CD4-positive, CD25-positive, alpha-beta regulatory T cell (primary cell): ENCODE measurements around the gene ABCC12. TPM values are rescaled to one million over a fixed set of nuclear protein-coding genes. Genes with fewer than 3 reads are reported as not detected.

ENCODE experiments used
- ATAC-seq, 2 donors: fragments of 150-1000 bp; cut with Tn5 transposase; one replicate each; pipeline ENCODE4 v1.10.0; 2021; ENCODE audit warnings: low read depth in 2 of 2, moderate number of reproducible peaks in 2 of 2, moderate library complexity in 1 of 2
- DNase-seq, 3 donors: peaks; one replicate each; pipeline versions ENCODE4 v3.0.0 to v3.0.0-alpha.2; 2012 to 2022; ENCODE audit warnings: mixed read lengths in 1 of 3
- H3K27ac ChIP-seq: one replicate; pipeline ENCODE4 v1.7.0; 2013; ENCODE audit warnings: mild to moderate bottlenecking, low read length; ENCODE audit not compliant: insufficient read depth, poor library complexity, severe bottlenecking
- H3K27me3 ChIP-seq: one replicate; pipeline ENCODE4 v1.7.0; 2013; ENCODE audit warnings: low read length; ENCODE audit not compliant: control insufficient read depth, insufficient read depth
- H3K36me3 ChIP-seq: one replicate; pipeline ENCODE4 v1.7.0; 2013; ENCODE audit warnings: mild to moderate bottlenecking, low read length, moderate library complexity; ENCODE audit not compliant: control insufficient read depth, insufficient read depth
- H3K4me1 ChIP-seq: 2 replicates; pipeline ENCODE4 v1.7.0; 2013; ENCODE audit warnings: mild to moderate bottlenecking, low read length; ENCODE audit not compliant: insufficient read depth, control insufficient read depth, poor library complexity, severe bottlenecking
- H3K4me3 ChIP-seq: one replicate; pipeline ENCODE4 v1.7.0; 2013; ENCODE audit warnings: low read depth, mild to moderate bottlenecking, low read length, moderate library complexity
- H3K9me3 ChIP-seq, 2 experiments: 1 replicate in 1 of 2; 2 replicates in 1 of 2; pipeline ENCODE4 v1.7.0; 2013; ENCODE audit warnings: low read length in 2 of 2, mild to moderate bottlenecking in 1 of 2, moderate library complexity in 1 of 2; ENCODE audit not compliant: control insufficient read depth in 2 of 2
- H3K27ac Mint-ChIP-seq, 3 donors: one replicate each; pipeline ENCODE4 v1.8.0; 2020 to 2022; ENCODE audit warnings: mild to moderate bottlenecking in 3 of 3, mixed read lengths in 3 of 3, moderate library complexity in 2 of 3
- H3K27me3 Mint-ChIP-seq: one replicate; pipeline ENCODE4 v1.8.0; 2022; ENCODE audit warnings: mild to moderate bottlenecking, mixed read lengths
- H3K36me3 Mint-ChIP-seq: one replicate; pipeline ENCODE4 v1.8.0; 2020; ENCODE audit warnings: mixed read lengths
- H3K4me1 Mint-ChIP-seq, 4 donors: one replicate each; pipeline ENCODE4 v1.8.0; 2020 to 2022; ENCODE audit warnings: mixed read lengths in 4 of 4, mild to moderate bottlenecking in 1 of 4
- H3K4me3 Mint-ChIP-seq, 4 donors: one replicate each; pipeline ENCODE4 v1.8.0; 2020 to 2022; ENCODE audit warnings: mild to moderate bottlenecking in 4 of 4, mixed read lengths in 4 of 4, moderate library complexity in 3 of 4
- H3K9me3 Mint-ChIP-seq, 7 donors: one replicate each; pipeline ENCODE4 v1.8.0; 2020 to 2022; ENCODE audit warnings: mixed read lengths in 7 of 7, mild to moderate bottlenecking in 3 of 7, moderate library complexity in 2 of 7
- polyA plus RNA-seq, 4 donors: library from polyadenylated mRNA; unstranded; fragments of 300-500 nt; fragmentation: Illumina TruSeq; gene quantifications; one replicate each; pipeline ENCODE4 v1.2.3, GENCODE V29; 2021
- total RNA-seq: library from RNA; stranded (reverse); gene quantifications from one replicate; pipeline ENCODE4 v1.2.3, GENCODE V29; 2022

Gene ABCC12
- total and polyA plus RNA-seq, 5 donors from 2014 or later: not detected

DNA sequence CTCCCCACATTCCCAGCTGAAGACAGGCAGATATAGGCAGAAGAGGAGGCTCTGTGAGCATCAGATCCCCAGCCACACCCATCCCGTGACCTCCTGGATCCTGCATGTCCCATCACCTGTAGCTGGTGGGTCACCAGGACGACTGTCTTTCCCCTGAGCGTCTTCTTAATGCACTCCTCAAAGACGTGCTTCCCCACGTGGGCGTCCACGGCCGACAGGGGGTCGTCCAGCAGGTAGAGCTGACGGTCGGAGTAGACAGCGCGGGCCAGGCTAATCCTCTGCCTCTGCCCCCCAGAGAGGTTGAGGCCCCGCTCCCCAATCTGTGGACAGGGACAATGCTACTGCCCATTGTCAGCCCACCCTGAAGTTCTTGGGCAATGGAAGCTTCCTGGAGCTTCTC lies 40.5 kb downstream of the ABCC12 start:
- Histone ChIP-seq H3K36me3 (no peaks in the 10 kb centered on the region), H3K27ac (no peak overlapping the region), H3K27me3 (no peaks in the 10 kb centered on the region), H3K4me1 (no peaks in the 10 kb centered on the region), H3K9me3 (no peaks in the 10 kb centered on the region), H3K4me3 (no peak overlapping the region)
- H3K36me3 Mint-ChIP-seq: no peaks in the 10 kb centered on the region
- peaks cover 0 to 3% (median 0%) of the 10 kb centered on the region in 4 donors for H3K4me1 Mint-ChIP-seq
- peaks cover 0 to 2% (median 0%) of the 10 kb centered on the region in 7 donors for H3K9me3 Mint-ChIP-seq
- no peaks in the 10 kb centered on the region for H3K27me3 Mint-ChIP-seq
- H3K27ac Mint-ChIP-seq: no peak overlapping the region
- no peak overlapping the region for H3K4me3 Mint-ChIP-seq
- no peak for ATAC-seq
- DNase-seq: no peak

DNA sequence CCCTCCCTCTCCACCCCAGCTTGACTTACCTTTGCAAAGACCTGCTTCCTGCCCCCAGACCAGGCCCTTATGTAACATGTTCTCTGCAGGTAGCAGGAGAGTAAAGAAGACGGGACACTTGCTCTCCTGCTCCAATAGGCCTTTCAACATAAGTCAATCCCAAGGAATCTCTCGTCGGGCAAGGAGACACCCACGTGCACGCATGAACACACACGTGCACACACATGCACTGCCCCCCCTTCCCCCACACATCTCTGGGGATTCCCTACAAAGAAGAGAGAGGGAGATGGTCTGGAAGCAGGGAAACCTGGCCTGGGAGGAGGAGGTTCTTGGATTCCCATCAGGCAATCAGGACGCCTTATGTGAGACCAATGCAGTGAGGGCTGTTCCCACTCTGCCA lies 41.4 kb downstream of the ABCC12 start:
- Mint-ChIP-seq H3K27me3 (no peaks in the 10 kb centered on the region), H3K27ac (no peak overlapping the region), H3K9me3 (peaks cover 0 to 2% (median 0%) of the 10 kb centered on the region in 7 donors), H3K4me3 (no peak overlapping the region), H3K4me1 (peaks cover 0 to 3% (median 0%) of the 10 kb centered on the region in 4 donors), H3K36me3 (no peaks in the 10 kb centered on the region)
- DNase-seq (no peak), ATAC-seq (no peak)
- Histone ChIP-seq H3K27me3 (no peaks in the 10 kb centered on the region), H3K36me3 (no peaks in the 10 kb centered on the region), H3K27ac (no peak overlapping the region), H3K4me3 (no peak overlapping the region), H3K9me3 (no peaks in the 10 kb centered on the region), H3K4me1 (no peaks in the 10 kb centered on the region)

DNA sequence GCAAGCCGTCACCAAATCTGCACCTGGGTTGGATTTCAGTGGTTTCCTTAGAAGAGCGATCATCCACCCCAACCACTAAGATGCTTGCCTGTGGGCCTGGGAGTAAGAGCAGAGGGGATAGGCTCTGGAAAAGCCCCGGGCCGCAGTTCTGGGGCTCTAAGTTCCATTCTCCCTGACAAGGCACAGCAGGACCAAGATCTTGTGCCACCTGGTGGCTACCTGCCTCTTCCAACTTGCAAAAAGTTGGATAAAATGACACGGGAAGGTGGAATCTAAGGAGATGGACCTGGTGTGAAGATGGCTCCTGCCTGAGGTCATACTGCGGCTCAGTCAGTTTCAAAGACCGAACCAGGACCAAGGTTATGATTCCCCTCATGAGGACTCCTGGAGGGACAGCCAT lies 42.3 kb downstream of the ABCC12 start:
- no peak overlapping the region for H3K4me3 ChIP-seq
- no peaks in the 10 kb centered on the region for H3K36me3 Mint-ChIP-seq
- no peaks in the 10 kb centered on the region for H3K36me3 ChIP-seq
- H3K9me3 ChIP-seq: no peaks in the 10 kb centered on the region
- ATAC-seq (no peak), DNase-seq (no peak)
- H3K27me3 Mint-ChIP-seq: no peaks in the 10 kb centered on the region
- H3K27me3 ChIP-seq: no peaks in the 10 kb centered on the region
- no peak overlapping the region for H3K27ac Mint-ChIP-seq
- H3K4me1 Mint-ChIP-seq: peaks cover 0 to 3% (median 0%) of the 10 kb centered on the region in 4 donors
- no peak overlapping the region for H3K4me3 Mint-ChIP-seq
- no peaks in the 10 kb centered on the region for H3K4me1 ChIP-seq
- peaks cover 0 to 2% (median 0%) of the 10 kb centered on the region in 7 donors for H3K9me3 Mint-ChIP-seq
- H3K27ac ChIP-seq: no peak overlapping the region

DNA sequence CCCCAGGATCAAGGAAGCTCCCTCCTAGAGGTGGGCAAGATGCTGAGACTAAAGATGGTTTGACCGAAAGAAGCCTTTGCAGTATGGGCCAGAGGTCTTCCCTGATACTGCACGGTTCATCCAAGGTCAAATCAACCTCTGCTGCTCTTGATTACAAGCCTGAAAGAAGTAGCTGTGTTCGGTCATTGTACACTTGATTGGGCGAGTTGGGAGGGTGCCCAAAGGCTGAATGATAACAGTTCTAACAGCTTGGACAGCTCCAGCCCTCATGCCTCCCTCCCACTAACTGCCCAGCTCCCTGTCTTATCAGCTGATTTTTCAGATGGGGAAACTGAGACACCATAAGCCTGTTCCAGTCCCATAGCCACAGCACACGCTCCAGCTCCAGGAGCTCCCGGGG lies 42.8 kb downstream of the ABCC12 start:
- DNase-seq: no peak
- H3K4me3 ChIP-seq: no peak overlapping the region
- no peak overlapping the region for H3K27ac ChIP-seq
- H3K9me3 Mint-ChIP-seq: peaks cover 0 to 2% (median 0%) of the 10 kb centered on the region in 7 donors
- H3K27me3 ChIP-seq: no peaks in the 10 kb centered on the region
- no peak for ATAC-seq
- no peaks in the 10 kb centered on the region for H3K4me1 ChIP-seq
- H3K27me3 Mint-ChIP-seq: no peaks in the 10 kb centered on the region
- no peak overlapping the region for H3K4me3 Mint-ChIP-seq
- H3K9me3 ChIP-seq: no peaks in the 10 kb centered on the region
- H3K27ac Mint-ChIP-seq: no peak overlapping the region
- no peaks in the 10 kb centered on the region for H3K36me3 ChIP-seq
- no peaks in the 10 kb centered on the region for H3K36me3 Mint-ChIP-seq
- peaks cover 0 to 3% (median 0%) of the 10 kb centered on the region in 4 donors for H3K4me1 Mint-ChIP-seq

DNA sequence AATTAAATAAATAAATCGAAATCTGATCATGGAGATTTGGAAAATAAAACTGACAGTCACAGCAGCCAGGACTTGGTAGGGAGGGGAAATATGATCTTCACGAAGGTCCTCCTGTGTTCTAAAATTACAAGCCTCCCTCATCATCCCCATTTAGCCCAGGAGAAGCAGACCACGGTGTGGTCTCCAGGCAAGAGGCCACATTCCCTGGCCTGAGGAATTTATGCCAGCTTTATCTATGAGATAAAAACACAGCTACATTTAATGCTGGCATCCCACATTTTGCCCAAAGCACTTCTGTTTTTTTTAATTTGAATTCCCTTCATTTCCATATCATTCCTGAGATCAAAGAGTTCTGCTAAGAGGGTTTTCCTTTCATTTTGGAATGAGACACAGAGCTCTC lies 43.2 kb downstream of the ABCC12 start:
- no peak overlapping the region for H3K4me3 Mint-ChIP-seq
- no peak for ATAC-seq

DNA sequence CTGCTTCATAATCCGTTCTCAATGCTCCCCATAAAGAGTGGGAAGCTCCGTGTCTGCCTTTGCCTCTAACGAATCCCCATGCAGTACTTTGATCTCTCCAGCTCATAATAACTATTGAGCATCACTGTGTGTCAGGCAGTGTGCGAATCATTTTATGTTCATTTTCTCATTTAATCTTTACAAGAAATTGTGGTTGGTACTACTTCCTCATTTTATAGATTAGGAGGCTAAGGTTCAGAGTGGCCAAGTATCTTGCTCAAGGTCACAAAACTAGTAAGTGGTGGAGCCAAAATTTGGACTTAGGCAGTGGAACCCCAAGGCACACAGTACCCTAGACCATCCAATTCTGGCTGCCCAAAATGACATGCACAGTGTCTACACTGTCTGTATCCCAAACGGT lies 44.8 kb downstream of the ABCC12 start:
- Mint-ChIP-seq H3K4me3 (no peak overlapping the region), H3K27ac (no peak overlapping the region), H3K27me3 (no peaks in the 10 kb centered on the region), H3K9me3 (peaks cover 0 to 2% (median 0%) of the 10 kb centered on the region in 7 donors), H3K4me1 (no peaks in the 10 kb centered on the region), H3K36me3 (no peaks in the 10 kb centered on the region)
- no peak overlapping the region for H3K27ac ChIP-seq
- no peak overlapping the region for H3K4me3 ChIP-seq
- H3K27me3 ChIP-seq: no peaks in the 10 kb centered on the region
- DNase-seq (no peak), ATAC-seq (no peak)
- H3K4me1 ChIP-seq: no peaks in the 10 kb centered on the region
- no peaks in the 10 kb centered on the region for H3K9me3 ChIP-seq
- H3K36me3 ChIP-seq: no peaks in the 10 kb centered on the region

More for the DNA sequence above, 43.2 kb downstream of the ABCC12 start:
- Mint-ChIP-seq H3K27ac (no peak overlapping the region), H3K36me3 (no peaks in the 10 kb centered on the region), H3K4me1 (peaks cover 0 to 3% (median 0%) of the 10 kb centered on the region in 4 donors), H3K27me3 (no peaks in the 10 kb centered on the region), H3K9me3 (peaks cover 0 to 2% (median 0%) of the 10 kb centered on the region in 7 donors)
- no peaks in the 10 kb centered on the region for H3K36me3 ChIP-seq
- DNase-seq: no peak
- no peak overlapping the region for H3K27ac ChIP-seq
- H3K4me3 ChIP-seq: no peak overlapping the region
- no peaks in the 10 kb centered on the region for H3K9me3 ChIP-seq
- H3K27me3 ChIP-seq: no peaks in the 10 kb centered on the region
- H3K4me1 ChIP-seq: no peaks in the 10 kb centered on the region

DNA sequence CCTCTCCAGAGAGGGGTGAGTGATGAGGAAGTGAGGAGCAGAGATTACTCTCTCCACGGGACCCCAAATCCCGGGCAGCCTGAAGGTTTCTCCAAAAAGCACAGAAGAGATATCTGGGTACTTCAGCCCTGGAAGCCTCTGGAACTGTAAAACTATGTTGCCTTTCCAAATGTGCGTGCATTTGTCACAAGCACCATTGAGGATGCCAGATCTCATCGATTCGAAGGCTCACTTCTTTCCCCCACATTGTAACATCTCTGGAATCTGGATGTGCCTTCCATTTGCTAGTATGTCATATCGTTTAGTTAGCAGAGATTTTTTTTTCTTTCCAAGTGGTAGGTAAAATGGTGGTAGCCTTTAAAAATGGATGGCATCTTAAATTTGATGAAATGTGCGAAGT lies 45.8 kb downstream of the ABCC12 start:
- Histone ChIP-seq H3K4me1 (no peaks in the 10 kb centered on the region), H3K36me3 (no peaks in the 10 kb centered on the region), H3K27ac (no peak overlapping the region), H3K4me3 (no peak overlapping the region), H3K9me3 (no peaks in the 10 kb centered on the region), H3K27me3 (no peaks in the 10 kb centered on the region)
- ATAC-seq (no peak), DNase-seq (no peak)
- peaks cover 0 to 3% (median 0%) of the 10 kb centered on the region in 7 donors for H3K9me3 Mint-ChIP-seq
- no peaks in the 10 kb centered on the region for H3K27me3 Mint-ChIP-seq
- H3K4me1 Mint-ChIP-seq: no peaks in the 10 kb centered on the region
- no peak overlapping the region for H3K27ac Mint-ChIP-seq
- H3K4me3 Mint-ChIP-seq: no peak overlapping the region
- no peaks in the 10 kb centered on the region for H3K36me3 Mint-ChIP-seq

DNA sequence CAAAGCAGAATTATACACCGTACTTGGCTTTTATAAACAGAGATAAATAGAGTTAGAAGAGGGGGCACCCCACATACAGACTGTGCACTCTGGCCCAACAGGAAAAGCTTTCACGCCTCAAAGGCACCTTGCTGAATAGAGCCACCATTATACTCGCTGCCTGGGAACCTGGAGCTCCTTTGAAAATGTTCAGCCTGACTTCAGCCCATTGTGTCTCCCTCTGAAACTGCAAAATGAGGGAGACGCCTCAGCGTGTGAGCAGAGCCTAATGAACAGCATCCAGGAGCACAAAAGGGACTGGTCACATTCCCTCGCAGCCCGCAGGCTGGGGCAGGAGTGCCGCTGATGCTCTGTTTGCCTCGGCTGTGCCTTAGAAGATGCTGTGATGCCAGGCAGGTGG lies 46.3 kb downstream of the ABCC12 start:
- Histone ChIP-seq H3K4me3 (no peak overlapping the region), H3K27ac (no peak overlapping the region), H3K36me3 (no peaks in the 10 kb centered on the region), H3K4me1 (no peaks in the 10 kb centered on the region), H3K9me3 (no peaks in the 10 kb centered on the region), H3K27me3 (no peaks in the 10 kb centered on the region)
- DNase-seq (no peak), ATAC-seq (no peak)
- Mint-ChIP-seq H3K9me3 (peaks cover 0 to 5% (median 0%) of the 10 kb centered on the region in 7 donors), H3K4me1 (no peaks in the 10 kb centered on the region), H3K27ac (no peak overlapping the region), H3K4me3 (no peak overlapping the region), H3K36me3 (no peaks in the 10 kb centered on the region), H3K27me3 (no peaks in the 10 kb centered on the region)
